Panc1 (cell line): ENCODE measurements around the gene SPNS3. TPM values are rescaled to one million over a fixed set of nuclear protein-coding genes. Genes with fewer than 3 reads are reported as not detected.

Experiments used
- ATAC-seq: fragments of 200-7000 bp; cut with Tn5 transposase; 2 replicates; pipeline ENCODE4 v1.9.1; 2020; ENCODE audit warnings: mild to moderate bottlenecking, moderate library complexity
- BruUV-seq: library from RNA; stranded (reverse); fragments of 400-500 nt; replicated peaks from 2 replicates; lab custom pipeline; 2021; lab: Mats Ljungman, UMichigan
- CTCF ChIA-PET: fragments of 300-600 bp; sonication (Branson Sonifier 250); formaldehyde crosslinking; loops from one replicate; lab custom pipeline; 2022; ENCODE audit warnings: antibody characterized with exemption; lab: Charles Lee
- POLR2A ChIA-PET: fragments of 300-600 bp; sonication (Branson Sonifier 250); formaldehyde crosslinking; loops from one replicate; lab custom pipeline; 2022; ENCODE audit warnings: antibody characterized with exemption; lab: Charles Lee
- DNase-seq: peaks from one replicate; pipeline ENCODE4 v3.0.0-alpha.2; 2010; ENCODE audit warnings: low read depth, low spot score
- H3K27ac ChIP-seq: 2 replicates; pipeline ENCODE4 v1.5.1; 2011; ENCODE audit warnings: mild to moderate bottlenecking, low read length, inconsistent platforms
- H3K27me3 ChIP-seq: fragments of 200-500 bp; sonication (Bioruptor generic); 2 replicates; pipeline ENCODE4 v1.6.0; 2014; ENCODE audit warnings: low read length, inconsistent platforms; ENCODE audit not compliant: control insufficient read depth, insufficient read depth
- H3K36me3 ChIP-seq: fragments of 200-500 bp; sonication (Bioruptor generic); 2 replicates; pipeline ENCODE4 v1.5.1; 2014; ENCODE audit warnings: inconsistent platforms, mild to moderate bottlenecking, low read length, moderate library complexity; ENCODE audit not compliant: control insufficient read depth, insufficient read depth
- H3K4me1 ChIP-seq: 2 replicates; pipeline ENCODE4 v1.5.1; 2011; ENCODE audit warnings: inconsistent platforms, mild to moderate bottlenecking, low read length, moderate library complexity; ENCODE audit not compliant: control insufficient read depth, insufficient read depth
- H3K4me3 ChIP-seq, 2 experiments: 2 replicates each; pipeline ENCODE4 v1.5.1; 2011 to 2012; ENCODE audit warnings: low read depth in 2 of 2, low read length in 2 of 2, mild to moderate bottlenecking in 2 of 2, inconsistent platforms in 1 of 2, moderate library complexity in 1 of 2
- H3K9me3 ChIP-seq: fragments of 200-500 bp; sonication (Bioruptor generic); 2 replicates; pipeline ENCODE4 v1.5.1; 2014; ENCODE audit warnings: low read depth, mild to moderate bottlenecking, inconsistent platforms, low read length, moderate library complexity; ENCODE audit not compliant: control insufficient read depth, insufficient read depth
- CTCF ChIP-seq: fragments of 450-650 bp; IDR thresholded peaks from 2 replicates; pipeline ENCODE4 v1.5.1; 2017; ENCODE audit warnings: mild to moderate bottlenecking
- POLR2AphosphoS5 ChIP-seq: IDR thresholded peaks from 2 replicates; pipeline ENCODE4 v1.6.1; 2012; ENCODE audit warnings: mild to moderate bottlenecking, low read depth, low read length, moderate library complexity
- SIN3A ChIP-seq: IDR thresholded peaks from 2 replicates; pipeline ENCODE4 v1.6.1; 2012; ENCODE audit warnings: low read depth, mild to moderate bottlenecking, low read length, moderate library complexity, borderline replicate concordance; ENCODE audit not compliant: insufficient read depth
- TCF7L2 ChIP-seq: IDR thresholded peaks from 2 replicates; pipeline ENCODE4 v1.6.1; 2011; ENCODE audit warnings: mild to moderate bottlenecking, low read depth, low read length, inconsistent platforms
- in situ Hi-C: cut with HindIII; loops from 2 replicates; pipeline ENCODE4 v1.10.0; 2016; ENCODE audit warnings: low sequenced_read_pairs, low pct_unique_long_range_greater_than_20kb
- intact Hi-C: fragments of 100-400 bp; cut with micrococcal nuclease; formaldehyde crosslinking; loops from one replicate; pipeline ENCODE4 v1.10.0; 2022; ENCODE audit not compliant: unreplicated experiment
- total RNA-seq: library from RNA; stranded (reverse); gene quantifications from one replicate; pipeline ENCODE4 v1.2.1, GENCODE V29; 2021; ENCODE audit not compliant: unreplicated experiment
- TF ChIP-seq, protein P1 (sequence below), 2 experiments: IDR thresholded peaks; 2 replicates each; pipeline ENCODE4 v1.6.1; 2011 to 2012; ENCODE audit warnings: low read depth in 2 of 2, control low read depth in 1 of 2, low read length in 1 of 2, mild to moderate bottlenecking in 1 of 2, moderate library complexity in 1 of 2; ENCODE audit not compliant: insufficient read depth in 1 of 2

The SPNS3 gene
- total RNA-seq, 1 experiment from 2014 or later: 0.10 TPM

GRCh38 chr17:4509401-4509800 is 75.7 kb downstream of the SPNS3 start:
- Histone ChIP-seq H3K4me3 (no peak overlapping the region), H3K9me3 (no peaks in the 10 kb centered on the region), H3K36me3 (no peaks in the 10 kb centered on the region), H3K4me1 (no peaks in the 10 kb centered on the region), H3K27ac (no peak overlapping the region), H3K27me3 (no peaks in the 10 kb centered on the region)
- DNase-seq: no peak
- TF ChIP-seq, protein P1, sequence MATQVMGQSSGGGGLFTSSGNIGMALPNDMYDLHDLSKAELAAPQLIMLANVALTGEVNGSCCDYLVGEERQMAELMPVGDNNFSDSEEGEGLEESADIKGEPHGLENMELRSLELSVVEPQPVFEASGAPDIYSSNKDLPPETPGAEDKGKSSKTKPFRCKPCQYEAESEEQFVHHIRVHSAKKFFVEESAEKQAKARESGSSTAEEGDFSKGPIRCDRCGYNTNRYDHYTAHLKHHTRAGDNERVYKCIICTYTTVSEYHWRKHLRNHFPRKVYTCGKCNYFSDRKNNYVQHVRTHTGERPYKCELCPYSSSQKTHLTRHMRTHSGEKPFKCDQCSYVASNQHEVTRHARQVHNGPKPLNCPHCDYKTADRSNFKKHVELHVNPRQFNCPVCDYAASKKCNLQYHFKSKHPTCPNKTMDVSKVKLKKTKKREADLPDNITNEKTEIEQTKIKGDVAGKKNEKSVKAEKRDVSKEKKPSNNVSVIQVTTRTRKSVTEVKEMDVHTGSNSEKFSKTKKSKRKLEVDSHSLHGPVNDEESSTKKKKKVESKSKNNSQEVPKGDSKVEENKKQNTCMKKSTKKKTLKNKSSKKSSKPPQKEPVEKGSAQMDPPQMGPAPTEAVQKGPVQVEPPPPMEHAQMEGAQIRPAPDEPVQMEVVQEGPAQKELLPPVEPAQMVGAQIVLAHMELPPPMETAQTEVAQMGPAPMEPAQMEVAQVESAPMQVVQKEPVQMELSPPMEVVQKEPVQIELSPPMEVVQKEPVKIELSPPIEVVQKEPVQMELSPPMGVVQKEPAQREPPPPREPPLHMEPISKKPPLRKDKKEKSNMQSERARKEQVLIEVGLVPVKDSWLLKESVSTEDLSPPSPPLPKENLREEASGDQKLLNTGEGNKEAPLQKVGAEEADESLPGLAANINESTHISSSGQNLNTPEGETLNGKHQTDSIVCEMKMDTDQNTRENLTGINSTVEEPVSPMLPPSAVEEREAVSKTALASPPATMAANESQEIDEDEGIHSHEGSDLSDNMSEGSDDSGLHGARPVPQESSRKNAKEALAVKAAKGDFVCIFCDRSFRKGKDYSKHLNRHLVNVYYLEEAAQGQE (IDR thresholded peaks at IDR 0.05; ENCODE audit: insufficient read depth in 1 of 2, low read depth in 2 of 2, low read length in 1 of 2): no peak
- no peak for TF ChIP-seq CTCF
- no peak for TF ChIP-seq SIN3A
- no peak for TF ChIP-seq POLR2AphosphoS5
- TF ChIP-seq TCF7L2: no peak
- ChIA-PET POLR2A (no interaction called here), CTCF (no interaction called here)
- in situ Hi-C loops (no loop called here), intact Hi-C loops (no loop called here)
- BruUV-seq: no TSS peak
- ATAC-seq: no peak

GRCh38 chr17:4509923-4510617 is 76.3 kb downstream of the SPNS3 start:
- Histone ChIP-seq H3K27ac (no peak overlapping the region), H3K4me1 (no peaks in the 10 kb centered on the region), H3K9me3 (no peaks in the 10 kb centered on the region), H3K4me3 (no peak overlapping the region), H3K36me3 (no peaks in the 10 kb centered on the region), H3K27me3 (no peaks in the 10 kb centered on the region)
- ChIA-PET CTCF (no interaction called here), POLR2A (no interaction called here)
- in situ Hi-C loops: no loop called here
- TF ChIP-seq CTCF (no peak), SIN3A (no peak), TCF7L2 (no peak), POLR2AphosphoS5 (no peak)
- TF ChIP-seq, protein P1 (IDR thresholded peaks at IDR 0.05; ENCODE audit: insufficient read depth in 1 of 2, low read depth in 2 of 2, low read length in 1 of 2): no peak
- intact Hi-C loops: no loop called here
- DNase-seq: no peak
- no peak for ATAC-seq
- BruUV-seq: no TSS peak
